NOMO-1 treated with dmso at 0.1 percent for 144 hours (cell line): ENCODE data around the gene SDHAF4.
"Not testable (repeated sequence)": the region's sequence is repeated elsewhere in the genome, so short reads cannot be mapped to it uniquely, and the experiment has no call there.

ENCODE experiments used
- DNase-seq: peaks from one replicate; lab custom pipeline; 2025; ENCODE audit not compliant: unreplicated experiment; lab: John Stamatoyannopoulos, UW

The SDHAF4 gene

GRCh38 chr6:70566751-70567382 lies at the start of gene SDHAF4:
TSS of gene SDHAF4 (plus strand) at chr6:70566930. CDS start at chr6:70566941, 11 bp downstream.
- DNase-seq = peak; percentile 75

- DNase-seq = no peak
These were observed 48.0 kb upstream of the SDHAF4 start for GRCh38 chr6:70518723-70519122.

- no peak for DNase-seq
These were observed 46.2 kb upstream of the SDHAF4 start for GRCh38 chr6:70520575-70520974.

- no peak for DNase-seq
These were observed 41.9 kb upstream of the SDHAF4 start for GRCh38 chr6:70524721-70525286.

GRCh38 chr6:70527071-70527737 lies 39.5 kb upstream of the SDHAF4 start:
- no peak for DNase-seq

- DNase-seq = no peak
These were observed 36.7 kb upstream of the SDHAF4 start for GRCh38 chr6:70530023-70530422.

GRCh38 chr6:70531133-70531532 lies 35.6 kb upstream of the SDHAF4 start:
- DNase-seq = no peak

- DNase-seq = no peak
These were observed 29.5 kb upstream of the SDHAF4 start for GRCh38 chr6:70537266-70537665.

GRCh38 chr6:70538376-70538775 lies 28.4 kb upstream of the SDHAF4 start:
- peak; percentile 5 for DNase-seq

GRCh38 chr6:70547313-70547712 lies 19.4 kb upstream of the SDHAF4 start:
- DNase-seq = no peak

- no peak for DNase-seq
These were observed 18.8 kb upstream of the SDHAF4 start for GRCh38 chr6:70547905-70548304.

- no peak for DNase-seq
These were observed 17.4 kb upstream of the SDHAF4 start for GRCh38 chr6:70549327-70549726.

- no peak for DNase-seq
These were observed 15.2 kb upstream of the SDHAF4 start for GRCh38 chr6:70551566-70551965.

- DNase-seq = not testable (repeated sequence)
These were observed 14.3 kb upstream of the SDHAF4 start for GRCh38 chr6:70552286-70552940.

GRCh38 chr6:70552974-70553373 lies 13.8 kb upstream of the SDHAF4 start:
- no peak for DNase-seq

GRCh38 chr6:70557998-70558397 lies 8.7 kb upstream of the SDHAF4 start:
- DNase-seq = no peak

- DNase-seq = not testable (repeated sequence)
These were observed 4.3 kb upstream of the SDHAF4 start for GRCh38 chr6:70562401-70562800.

GRCh38 chr6:70563530-70563929 lies 3.2 kb upstream of the SDHAF4 start:
- no peak for DNase-seq

- no peak for DNase-seq
These were observed 7.9 kb downstream of the SDHAF4 start for GRCh38 chr6:70574643-70575042.

- DNase-seq = no peak
These were observed 9.3 kb downstream of the SDHAF4 start for GRCh38 chr6:70575899-70576495.

- DNase-seq = no peak
These were observed 19.4 kb downstream of the SDHAF4 start for GRCh38 chr6:70586114-70586513.

- no peak for DNase-seq
These were observed 23.7 kb downstream of the SDHAF4 start for GRCh38 chr6:70590400-70590799.
